ENCODE results near the gene CRIP3. TPM values are rescaled to one million over a fixed set of nuclear protein-coding genes. Genes with fewer than 3 reads are reported as not detected.

The CRIP3 gene
- total RNA-seq, 4 donors from 2014 or later, result 0.82 to 1.4 TPM; not detected in 2

DNA sequence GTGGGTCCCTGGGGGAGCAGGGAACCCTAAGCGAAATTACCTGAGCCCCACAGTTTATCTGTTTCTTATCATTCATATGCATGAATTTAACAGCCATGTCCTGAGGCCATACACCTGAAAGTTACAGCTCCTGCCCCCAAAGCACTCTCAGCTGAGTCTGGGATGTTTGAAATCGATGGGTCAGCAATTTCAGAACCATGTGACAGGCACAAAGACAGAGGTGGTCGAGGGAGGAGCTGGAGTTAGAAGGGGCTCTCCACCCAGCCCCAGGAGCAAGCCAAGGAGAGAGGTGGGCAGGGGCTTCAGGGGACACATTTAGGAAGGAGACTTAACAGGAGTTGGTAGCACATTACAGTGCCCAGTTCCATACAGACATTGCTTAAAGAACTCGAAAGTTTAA is 50.4 kb downstream of the CRIP3 start:
- intact Hi-C loops (cut with DNase I; ENCODE audit: low total_unique reads) (no loop called here), in situ Hi-C loops (cut with MboI; ENCODE audit: low pct_ligation_motif_present in 1 of 4, low pct_unique_long_range_greater_than_20kb in 1 of 4, low sequenced_read_pairs in 3 of 4) (no loop called here)
- Histone ChIP-seq H3K36me3 (no peaks in the 10 kb centered on the region), H3K4me3 (no peak overlapping the region), H3K4me1 (no peaks in the 10 kb centered on the region), H3K27me3 (no peaks in the 10 kb centered on the region), H3K9me3 (no peaks in the 10 kb centered on the region), H3K27ac (no peak overlapping the region)
- 63 to 71% methylated on average over 2 to 4 of the region's 4 CpGs for WGBS, 2 donors (ENCODE audit: low coverage in 1 of 2)
- no peak for DNase-seq
- TF ChIP-seq POLR2A (IDR thresholded peaks at IDR 0.05) (no peak), POLR2AphosphoS5 (IDR thresholded peaks at IDR 0.05) (no peak), EP300 (IDR thresholded peaks at IDR 0.05; ENCODE audit: low read depth) (no peak)
- TF ChIP-seq, protein P1, sequence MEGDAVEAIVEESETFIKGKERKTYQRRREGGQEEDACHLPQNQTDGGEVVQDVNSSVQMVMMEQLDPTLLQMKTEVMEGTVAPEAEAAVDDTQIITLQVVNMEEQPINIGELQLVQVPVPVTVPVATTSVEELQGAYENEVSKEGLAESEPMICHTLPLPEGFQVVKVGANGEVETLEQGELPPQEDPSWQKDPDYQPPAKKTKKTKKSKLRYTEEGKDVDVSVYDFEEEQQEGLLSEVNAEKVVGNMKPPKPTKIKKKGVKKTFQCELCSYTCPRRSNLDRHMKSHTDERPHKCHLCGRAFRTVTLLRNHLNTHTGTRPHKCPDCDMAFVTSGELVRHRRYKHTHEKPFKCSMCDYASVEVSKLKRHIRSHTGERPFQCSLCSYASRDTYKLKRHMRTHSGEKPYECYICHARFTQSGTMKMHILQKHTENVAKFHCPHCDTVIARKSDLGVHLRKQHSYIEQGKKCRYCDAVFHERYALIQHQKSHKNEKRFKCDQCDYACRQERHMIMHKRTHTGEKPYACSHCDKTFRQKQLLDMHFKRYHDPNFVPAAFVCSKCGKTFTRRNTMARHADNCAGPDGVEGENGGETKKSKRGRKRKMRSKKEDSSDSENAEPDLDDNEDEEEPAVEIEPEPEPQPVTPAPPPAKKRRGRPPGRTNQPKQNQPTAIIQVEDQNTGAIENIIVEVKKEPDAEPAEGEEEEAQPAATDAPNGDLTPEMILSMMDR (IDR thresholded peaks at IDR 0.05), result no peak

DNA sequence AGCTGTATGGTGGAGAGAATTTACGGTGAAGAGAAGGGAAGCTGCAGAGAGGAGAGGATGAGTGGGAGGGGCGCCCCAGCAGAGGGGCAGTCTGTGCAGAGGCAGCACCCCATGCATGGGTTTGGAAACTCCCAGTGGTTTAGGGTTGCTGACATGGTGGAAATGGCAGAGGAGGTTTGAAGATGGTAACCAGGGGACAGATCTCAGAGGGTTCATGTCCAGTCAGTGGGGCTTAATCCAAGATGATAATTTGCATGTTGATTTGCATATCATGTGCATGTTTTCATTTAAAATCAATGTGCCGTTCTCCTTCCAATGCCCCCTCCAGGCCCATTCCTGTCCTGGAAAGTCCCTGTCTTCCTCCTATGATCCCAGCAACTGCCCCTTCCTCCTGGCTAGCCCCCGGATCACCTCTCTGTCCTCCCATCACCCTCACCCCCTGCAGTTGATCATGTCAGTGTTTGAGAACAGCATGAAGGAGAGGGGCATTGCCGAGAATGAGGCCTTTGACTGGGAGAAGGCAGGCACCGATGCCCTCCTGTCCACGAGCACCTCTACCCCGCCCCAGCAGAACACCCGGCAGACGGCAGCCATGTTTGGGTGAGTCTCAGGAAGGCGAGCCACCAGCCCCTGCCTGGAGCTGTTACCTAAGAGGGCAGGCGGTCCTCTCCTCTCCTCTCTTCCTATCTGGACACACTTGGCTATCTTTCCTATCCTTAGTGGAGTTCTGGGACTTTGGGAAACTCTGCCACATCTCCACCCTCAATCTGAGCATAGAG is 51.1 kb downstream of the CRIP3 start:
- H3K9me3 ChIP-seq, result no peaks in the 10 kb centered on the region
- no peaks in the 10 kb centered on the region for H3K4me1 ChIP-seq
- TF ChIP-seq POLR2AphosphoS5 (IDR thresholded peaks at IDR 0.05) (no peak), POLR2A (IDR thresholded peaks at IDR 0.05) (no peak), EP300 (IDR thresholded peaks at IDR 0.05; ENCODE audit: low read depth) (no peak)
- TF ChIP-seq, protein P1 (IDR thresholded peaks at IDR 0.05), result no peak
- H3K27me3 ChIP-seq, result peaks cover 5% of the 10 kb centered on the region
- in situ Hi-C loops (cut with MboI; ENCODE audit: low pct_ligation_motif_present in 1 of 4, low pct_unique_long_range_greater_than_20kb in 1 of 4, low sequenced_read_pairs in 3 of 4), result no loop called here
- H3K27ac ChIP-seq, result no peak overlapping the region
- DNase-seq, result no peak
- H3K36me3 ChIP-seq, result no peaks in the 10 kb centered on the region
- 77 to 79% methylated on average over 2 to 12 of the region's 12 CpGs for WGBS, 2 donors (ENCODE audit: low coverage in 1 of 2)
- no peak overlapping the region for H3K4me3 ChIP-seq
- intact Hi-C loops (cut with DNase I; ENCODE audit: low total_unique reads), result no loop called here

DNA sequence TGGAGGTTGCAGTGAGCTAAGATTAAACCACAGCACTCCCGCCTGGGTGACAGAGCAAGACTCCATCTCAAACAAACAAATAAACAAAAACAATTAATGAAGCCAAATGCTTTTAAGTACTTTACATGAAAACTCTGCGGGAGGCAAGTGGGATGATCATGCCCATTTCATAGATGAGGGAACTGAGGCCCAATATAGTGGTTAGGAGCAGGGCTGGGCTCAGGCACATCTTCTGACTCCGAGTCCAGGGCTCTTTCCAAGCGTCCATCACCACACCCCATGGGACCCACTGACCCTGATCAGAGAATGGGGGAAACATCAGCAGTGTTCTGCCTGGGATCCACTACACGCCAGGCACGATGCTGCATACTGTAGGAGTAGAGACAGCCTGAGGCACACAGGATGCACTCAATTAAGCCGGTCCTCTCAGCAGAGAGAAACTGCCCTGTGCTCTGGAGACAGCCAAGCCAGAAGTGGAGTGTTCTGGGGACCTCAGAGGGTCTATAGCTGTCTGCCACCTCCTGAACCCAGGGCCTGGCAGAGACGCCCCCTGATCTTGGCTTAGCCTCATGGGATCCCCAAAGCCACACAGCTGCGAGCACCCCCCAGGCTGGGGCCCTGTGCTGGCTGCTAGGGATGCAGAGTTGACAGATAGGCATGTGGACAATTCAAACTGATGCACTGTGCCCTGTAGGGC is 51.8 kb downstream of the CRIP3 start:
- TF ChIP-seq, protein P1 (IDR thresholded peaks at IDR 0.05), result no peak
- TF ChIP-seq EP300 (IDR thresholded peaks at IDR 0.05; ENCODE audit: low read depth) (no peak), POLR2A (IDR thresholded peaks at IDR 0.05) (no peak)
- no peak overlapping the region for H3K4me3 ChIP-seq
- intact Hi-C loops (cut with DNase I; ENCODE audit: low total_unique reads) (no loop called here), in situ Hi-C loops (cut with MboI; ENCODE audit: low pct_ligation_motif_present in 1 of 4, low pct_unique_long_range_greater_than_20kb in 1 of 4, low sequenced_read_pairs in 3 of 4) (no loop called here)
- no peak for DNase-seq
- no peaks in the 10 kb centered on the region for H3K4me1 ChIP-seq
- H3K36me3 ChIP-seq, result no peaks in the 10 kb centered on the region
- H3K27me3 ChIP-seq, result peaks cover 13% of the 10 kb centered on the region
- H3K27ac ChIP-seq, result no peak overlapping the region
- H3K9me3 ChIP-seq, result no peaks in the 10 kb centered on the region
- 80 to 86% methylated on average over 1 to 9 of the region's 9 CpGs for WGBS, 2 donors (ENCODE audit: low coverage in 1 of 2)

Small RNA genes within 50 kb of the gene (small RNA-seq; reads per million reads assigned to genes)
- gene RPL12P47, result 0 reads per million in 4 donors

Other genes with a start within 250 kb of the CRIP3 start
- gene MRPL2, start 249.4 kb downstream of the CRIP3 start, total RNA-seq, result 10 to 100 TPM in 3 of 4 donors, 1 to 10 TPM in 1; 5.8 to 54.2 (median 34.3) TPM
- 100 to 1,000 TPM in 3 of 4 donors, 10 to 100 TPM in 1; 91.9 to 296 (median 159) TPM for gene KLC4, start 249.2 kb downstream of the CRIP3 start, total RNA-seq
- gene PTK7, start 232.5 kb downstream of the CRIP3 start, total RNA-seq, result 10 to 100 TPM in 1 of 4 donors, 1 to 10 TPM in 3; 2.2 to 34.6 (median 6.0) TPM
- gene SRF, start 137.6 kb downstream of the CRIP3 start, total RNA-seq, result 10 to 100 TPM; 26.7 to 32.6 (median 29.6) TPM
- 10 to 100 TPM; 41.1 to 69.9 (median 50.3) TPM for gene CUL9, start 126.6 kb downstream of the CRIP3 start, total RNA-seq
- 100 to 1,000 TPM in 3 of 4 donors, 10 to 100 TPM in 1; 16.1 to 367 (median 128) TPM for gene DNPH1, start 79.3 kb downstream of the CRIP3 start, total RNA-seq
- gene TTBK1, start 65.3 kb downstream of the CRIP3 start, total RNA-seq, result 1 to 10 TPM in 1 of 4 donors, under 1 TPM in 3; 0.20 to 1.1 (median 0.36) TPM
- not detected for gene SLC22A7, start 10.6 kb downstream of the CRIP3 start, total RNA-seq
- 10 to 100 TPM; 13.0 to 17.5 (median 15.4) TPM for gene ZNF318, start 60.8 kb upstream of the CRIP3 start, total RNA-seq
- gene ABCC10, start 118.7 kb upstream of the CRIP3 start, total RNA-seq, result 10 to 100 TPM; 28.0 to 56.9 (median 33.7) TPM
- 1 to 10 TPM in 1 of 4 donors, under 1 TPM in 1, not detected in 2; 0.95 to 1.1 TPM for gene DLK2, start 146.7 kb upstream of the CRIP3 start, total RNA-seq
- gene TJAP1, start 168.7 kb upstream of the CRIP3 start, total RNA-seq, result 10 to 100 TPM; 10.9 to 22.4 (median 17.9) TPM
- gene LRRC73, start 201.5 kb upstream of the CRIP3 start, total RNA-seq, result under 1 TPM in 2 of 4 donors, not detected in 2; 0.60 to 0.96 TPM
- 100 to 1,000 TPM in 3 of 4 donors, 10 to 100 TPM in 1; 83.4 to 146 (median 103) TPM for gene YIPF3, start 208.1 kb upstream of the CRIP3 start, total RNA-seq
- gene POLR1C, start 208.3 kb upstream of the CRIP3 start, total RNA-seq, result 10 to 100 TPM in 3 of 4 donors, 1 to 10 TPM in 1; 7.4 to 24.7 (median 15.5) TPM